PC-9 (cell line): Measurements from ENCODE around the gene LIMCH1. TPM values are rescaled to one million over a fixed set of nuclear protein-coding genes. Genes with fewer than 3 reads are reported as not detected.

Experiments
- BruUV-seq: library from RNA; stranded (reverse); fragments of 400-500 nt; replicated peaks from 2 replicates; lab custom pipeline; 2021; lab: Mats Ljungman, UMichigan
- CTCF ChIA-PET: fragments of 300-600 bp; sonication (Branson Sonifier 250); formaldehyde crosslinking; loops from one replicate; lab custom pipeline; 2022; ENCODE audit warnings: antibody characterized with exemption; lab: Charles Lee
- POLR2A ChIA-PET: fragments of 300-600 bp; sonication (Branson Sonifier 250); formaldehyde crosslinking; loops from one replicate; lab custom pipeline; 2022; ENCODE audit warnings: antibody characterized with exemption; ENCODE audit not compliant: unreplicated experiment; lab: Charles Lee
- DNase-seq, 2 experiments: peaks; one replicate each; pipeline versions ENCODE4 v3.0.0 to v3.0.0-alpha.2; 2015 to 2022; ENCODE audit warnings: mixed read lengths in 1 of 2
- H2AFZ ChIP-seq: fragments of 200-600 bp; sonication (generic); 2 replicates; pipeline ENCODE4 v1.8.1; 2017; ENCODE audit warnings: antibody characterized with exemption
- H3F3A ChIP-seq: fragments of 200-600 bp; sonication (generic); 2 replicates; pipeline ENCODE4 v1.8.1; 2017; ENCODE audit warnings: antibody characterized with exemption, mild to moderate bottlenecking, low read depth; ENCODE audit not compliant: insufficient read depth
- H3K27ac ChIP-seq: fragments of 200-600 bp; sonication (generic); 2 replicates; pipeline ENCODE4 v1.6.1; 2016; ENCODE audit warnings: mixed run types
- H3K27me3 ChIP-seq: fragments of 200-600 bp; sonication (generic); 2 replicates; pipeline ENCODE4 v1.6.1; 2016; ENCODE audit warnings: low read depth, mixed run types; ENCODE audit not compliant: insufficient read depth
- H3K36me3 ChIP-seq: fragments of 200-600 bp; sonication (generic); 2 replicates; pipeline ENCODE4 v1.6.1; 2016; ENCODE audit warnings: low read depth, mixed run types
- H3K4me1 ChIP-seq: fragments of 200-600 bp; sonication (generic); replicated peaks from 2 replicates; pipeline ENCODE4 v1.6.1; 2016; ENCODE audit warnings: mixed run types; ENCODE audit not compliant: insufficient read depth
- H3K4me2 ChIP-seq: fragments of 200-600 bp; sonication (generic); 2 replicates; pipeline ENCODE4 v1.6.1; 2017; ENCODE audit warnings: mixed run types
- H3K4me3 ChIP-seq: fragments of 200-600 bp; sonication (generic); 2 replicates; pipeline ENCODE4 v1.6.1; 2016; ENCODE audit warnings: mixed run types
- H3K79me2 ChIP-seq: fragments of 200-600 bp; sonication (generic); 2 replicates; pipeline ENCODE4 v1.6.1; 2017; ENCODE audit warnings: low read depth, mixed run types
- H3K9me2 ChIP-seq: fragments of 200-600 bp; sonication (generic); 2 replicates; pipeline ENCODE4 v1.8.1; 2017; ENCODE audit warnings: mild to moderate bottlenecking; ENCODE audit not compliant: insufficient read depth
- H3K9me3 ChIP-seq: fragments of 200-600 bp; sonication (generic); 2 replicates; pipeline ENCODE4 v1.8.1; 2016; ENCODE audit warnings: low read depth; ENCODE audit not compliant: insufficient read depth
- H4K20me1 ChIP-seq: fragments of 200-600 bp; sonication (generic); 2 replicates; pipeline ENCODE4 v1.8.1; 2017; ENCODE audit not compliant: insufficient read depth
- EZH2 ChIP-seq: fragments of 200-600 bp; sonication (generic); IDR thresholded peaks from 2 replicates; pipeline ENCODE4 v1.8.0; 2017; ENCODE audit warnings: antibody characterized with exemption, low read depth
- intact Hi-C: fragments of 100-400 bp; cut with micrococcal nuclease; formaldehyde crosslinking; loops from one replicate; pipeline ENCODE4 v1.10.0; 2022; ENCODE audit not compliant: unreplicated experiment
- total RNA-seq: library from RNA; stranded (reverse); gene quantifications from 2 replicates; pipeline ENCODE4 v1.2.3, GENCODE V29; 2021
- TF ChIP-seq, protein P1 (sequence below): fragments of 200-600 bp; sonication (generic); conservative IDR thresholded peaks from 2 replicates; pipeline ENCODE4 v1.6.1; 2017; ENCODE audit warnings: mixed run types, antibody characterized with exemption, mild to moderate bottlenecking, moderate library complexity

The LIMCH1 gene
- total RNA-seq, 1 experiment from 2014 or later: 339 TPM

DNA sequence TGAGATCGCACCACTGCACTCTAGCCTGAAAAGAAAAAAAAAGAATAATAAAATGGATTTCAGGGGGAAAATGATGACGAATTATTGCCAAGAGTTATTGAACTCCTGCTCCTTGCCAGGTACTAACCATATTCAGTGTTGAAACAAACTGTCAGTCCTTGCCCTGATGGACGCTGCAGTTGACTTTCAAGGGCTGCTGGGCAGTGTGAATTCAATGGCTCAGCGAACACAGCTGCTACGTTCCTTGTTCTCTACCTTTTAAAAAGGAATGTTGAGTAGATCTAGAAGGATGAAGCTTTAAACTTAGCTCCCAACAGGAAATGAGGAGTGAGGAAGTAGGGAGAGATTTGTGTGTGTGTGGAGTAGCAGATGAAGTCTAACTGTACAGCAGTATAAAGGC, 2.7 kb downstream of the LIMCH1 start:
- DNase-seq: no peak
- POLR2A ChIA-PET: no interaction called here
- Histone ChIP-seq H3K4me1 (peaks cover 48% of the 10 kb centered on the region), H3K79me2 (peaks cover 25% of the 10 kb centered on the region), H3K4me3 (no peak overlapping the region), H3K27me3 (no peaks in the 10 kb centered on the region), H3K9me2 (no peaks in the 10 kb centered on the region), H3F3A (peaks cover 29% of the 10 kb centered on the region), H3K27ac (peak overlapping the region; percentile 96; the same call in 1 of the 2 replicates), H3K4me2 (no peak overlapping the region), H3K9me3 (no peaks in the 10 kb centered on the region), H4K20me1 (no peaks in the 10 kb centered on the region), H2AFZ (no peak overlapping the region), H3K36me3 (0 out of 2 replicates have a peak, but pooled peaks cover 18% of the 10 kb centered on the region)
- intact Hi-C loops: no loop called here
- no TSS peak for BruUV-seq
- CTCF ChIA-PET: no interaction called here
- no peak for TF ChIP-seq EZH2
- TF ChIP-seq, protein P1, sequence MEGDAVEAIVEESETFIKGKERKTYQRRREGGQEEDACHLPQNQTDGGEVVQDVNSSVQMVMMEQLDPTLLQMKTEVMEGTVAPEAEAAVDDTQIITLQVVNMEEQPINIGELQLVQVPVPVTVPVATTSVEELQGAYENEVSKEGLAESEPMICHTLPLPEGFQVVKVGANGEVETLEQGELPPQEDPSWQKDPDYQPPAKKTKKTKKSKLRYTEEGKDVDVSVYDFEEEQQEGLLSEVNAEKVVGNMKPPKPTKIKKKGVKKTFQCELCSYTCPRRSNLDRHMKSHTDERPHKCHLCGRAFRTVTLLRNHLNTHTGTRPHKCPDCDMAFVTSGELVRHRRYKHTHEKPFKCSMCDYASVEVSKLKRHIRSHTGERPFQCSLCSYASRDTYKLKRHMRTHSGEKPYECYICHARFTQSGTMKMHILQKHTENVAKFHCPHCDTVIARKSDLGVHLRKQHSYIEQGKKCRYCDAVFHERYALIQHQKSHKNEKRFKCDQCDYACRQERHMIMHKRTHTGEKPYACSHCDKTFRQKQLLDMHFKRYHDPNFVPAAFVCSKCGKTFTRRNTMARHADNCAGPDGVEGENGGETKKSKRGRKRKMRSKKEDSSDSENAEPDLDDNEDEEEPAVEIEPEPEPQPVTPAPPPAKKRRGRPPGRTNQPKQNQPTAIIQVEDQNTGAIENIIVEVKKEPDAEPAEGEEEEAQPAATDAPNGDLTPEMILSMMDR: no peak

- POLR2A ChIA-PET: no interaction called here
- TF ChIP-seq EZH2: no peak
- TF ChIP-seq, protein P1: no peak
- CTCF ChIA-PET: no interaction called here
Measured at GRCh38 chr4:41541687-41542094, 3.7 kb downstream of the LIMCH1 start.

GRCh38 chr4:41542526-41543275, 4.7 kb downstream of the LIMCH1 start:
- no peak for TF ChIP-seq EZH2
- TF ChIP-seq, protein P1: no peak
- Histone ChIP-seq H3K27ac (no peak overlapping the region), H3K4me1 (peaks cover 28% of the 10 kb centered on the region), H3F3A (peaks cover 25% of the 10 kb centered on the region), H3K9me2 (no peaks in the 10 kb centered on the region), H3K4me2 (no peak overlapping the region), H2AFZ (no peak overlapping the region), H3K79me2 (peaks cover 30% of the 10 kb centered on the region; the same call in 1 of the 2 replicates), H3K4me3 (no peak overlapping the region), H4K20me1 (no peaks in the 10 kb centered on the region), H3K9me3 (no peaks in the 10 kb centered on the region), H3K27me3 (no peaks in the 10 kb centered on the region), H3K36me3 (0 out of 2 replicates have a peak, but pooled peaks cover 18% of the 10 kb centered on the region)
- no peak for DNase-seq
- intact Hi-C loops: no loop called here
- no TSS peak for BruUV-seq
- ChIA-PET POLR2A (no interaction called here), CTCF (no interaction called here)

More at GRCh38 chr4:41541687-41542094, 3.7 kb downstream of the LIMCH1 start:
- Histone ChIP-seq H3K79me2 (peaks cover 30% of the 10 kb centered on the region; the same call in 1 of the 2 replicates), H3K9me2 (no peaks in the 10 kb centered on the region), H4K20me1 (no peaks in the 10 kb centered on the region), H3K36me3 (0 out of 2 replicates have a peak, but pooled peaks cover 18% of the 10 kb centered on the region), H3K4me1 (peaks cover 38% of the 10 kb centered on the region), H2AFZ (no peak overlapping the region), H3K27ac (no peak overlapping the region), H3K27me3 (no peaks in the 10 kb centered on the region), H3K4me2 (no peak overlapping the region), H3K4me3 (no peak overlapping the region), H3F3A (peaks cover 29% of the 10 kb centered on the region), H3K9me3 (no peaks in the 10 kb centered on the region)
- DNase-seq: no peak
- no TSS peak for BruUV-seq
- intact Hi-C loops: no loop called here
